H9 (cell line): ENCODE results near the gene FXYD1. TPM values are rescaled to one million over a fixed set of nuclear protein-coding genes. Genes with fewer than 3 reads are reported as not detected.

Experiments
- DNase-seq: peaks from one replicate; pipeline ENCODE4 v3.0.0-alpha.2; 2017
- H2AFZ ChIP-seq: one replicate; pipeline ENCODE4 v1.6.1; 2013; ENCODE audit warnings: mild to moderate bottlenecking, low read length, control low read depth, moderate library complexity
- H2AK5ac ChIP-seq: 2 replicates; pipeline ENCODE4 v1.6.1; 2013; ENCODE audit warnings: low read length, control low read depth, mixed read lengths; ENCODE audit not compliant: insufficient read length
- H2BK120ac ChIP-seq: one replicate; pipeline ENCODE4 v1.6.1; 2013; ENCODE audit warnings: low read depth, mild to moderate bottlenecking, low read length, control low read depth, inconsistent platforms; ENCODE audit not compliant: poor library complexity, severe bottlenecking
- H2BK12ac ChIP-seq: 2 replicates; pipeline ENCODE4 v1.6.1; 2013; ENCODE audit warnings: low read length, control low read depth, mixed read lengths, low read depth; ENCODE audit not compliant: insufficient read length
- H2BK15ac ChIP-seq: 2 replicates; pipeline ENCODE4 v1.6.1; 2013; ENCODE audit warnings: low read depth, low read length, control low read depth
- H2BK20ac ChIP-seq: one replicate; pipeline ENCODE4 v1.6.1; 2013; ENCODE audit warnings: low read depth, mild to moderate bottlenecking, low read length, control low read depth, inconsistent platforms; ENCODE audit not compliant: poor library complexity, severe bottlenecking
- H2BK5ac ChIP-seq: 2 replicates; pipeline ENCODE4 v1.6.1; 2013; ENCODE audit warnings: low read length, control low read depth, mixed read lengths; ENCODE audit not compliant: insufficient read length
- H3K14ac ChIP-seq: 2 replicates; pipeline ENCODE4 v1.6.1; 2013; ENCODE audit warnings: low read length, control low read depth; ENCODE audit not compliant: insufficient read depth
- H3K18ac ChIP-seq: 2 replicates; pipeline ENCODE4 v1.6.1; 2013; ENCODE audit warnings: low read depth, mild to moderate bottlenecking, mixed read lengths, low read length, control low read depth; ENCODE audit not compliant: insufficient read length
- H3K23ac ChIP-seq: 2 replicates; pipeline ENCODE4 v1.6.1; 2013; ENCODE audit warnings: low read length, control low read depth, mixed read lengths, low read depth; ENCODE audit not compliant: insufficient read length
- H3K23me2 ChIP-seq: 2 replicates; pipeline ENCODE4 v1.6.1; 2013; ENCODE audit warnings: low read depth, mild to moderate bottlenecking, mixed read lengths, low read length, control low read depth; ENCODE audit not compliant: insufficient read length, poor library complexity, severe bottlenecking
- H3K27ac ChIP-seq: 2 replicates; pipeline ENCODE4 v1.5.1; 2013; ENCODE audit warnings: low read length, control low read depth, mixed read lengths, low read depth; ENCODE audit not compliant: insufficient read length
- H3K27me3 ChIP-seq: 2 replicates; pipeline ENCODE4 v1.6.1; 2013; ENCODE audit warnings: low read length, control low read depth, inconsistent platforms; ENCODE audit not compliant: insufficient read depth
- H3K4ac ChIP-seq: 2 replicates; pipeline ENCODE4 v1.6.1; 2013; ENCODE audit warnings: low read depth, mild to moderate bottlenecking, control low read depth, inconsistent platforms, low read length, moderate library complexity
- H3K4me1 ChIP-seq: 2 replicates; pipeline ENCODE4 v1.6.1; 2013; ENCODE audit warnings: low read length, control low read depth, inconsistent platforms; ENCODE audit not compliant: insufficient read depth
- H3K4me2 ChIP-seq: 2 replicates; pipeline ENCODE4 v1.6.1; 2013; ENCODE audit warnings: low read length, control low read depth, mixed read lengths; ENCODE audit not compliant: insufficient read length, insufficient read depth
- H3K56ac ChIP-seq: 2 replicates; pipeline ENCODE4 v1.6.1; 2013; ENCODE audit warnings: low read depth, mild to moderate bottlenecking, mixed read lengths, low read length, control low read depth; ENCODE audit not compliant: insufficient read length
- H3K79me1 ChIP-seq: 2 replicates; pipeline ENCODE4 v1.6.1; 2013; ENCODE audit warnings: low read depth, mild to moderate bottlenecking, moderate library complexity, low read length, control low read depth, inconsistent platforms; ENCODE audit not compliant: insufficient read depth, poor library complexity, severe bottlenecking
- H3K79me2 ChIP-seq: 2 replicates; pipeline ENCODE4 v1.6.1; 2013; ENCODE audit warnings: low read length, control low read depth, inconsistent platforms; ENCODE audit not compliant: insufficient read depth
- H3K9ac ChIP-seq: 2 replicates; pipeline ENCODE4 v1.6.1; 2013; ENCODE audit warnings: low read length, control low read depth, mixed read lengths; ENCODE audit not compliant: insufficient read length; ENCODE audit errors: extremely low read depth
- H3K9me3 ChIP-seq: one replicate; pipeline ENCODE4 v1.6.1; 2013; ENCODE audit warnings: low read depth, low read length, inconsistent platforms; ENCODE audit not compliant: control insufficient read depth
- H3T11ph ChIP-seq: one replicate; pipeline ENCODE4 v1.6.1; 2013; ENCODE audit warnings: mild to moderate bottlenecking, low read length, control low read depth, inconsistent platforms
- H4K20me1 ChIP-seq: one replicate; pipeline ENCODE4 v1.6.1; 2013; ENCODE audit not compliant: control insufficient read depth, insufficient read length, insufficient read depth
- H4K5ac ChIP-seq: 2 replicates; pipeline ENCODE4 v1.6.1; 2013; ENCODE audit warnings: low read depth, mild to moderate bottlenecking, mixed read lengths, low read length, control low read depth; ENCODE audit not compliant: insufficient read length
- H4K8ac ChIP-seq: replicated peaks from 2 replicates; pipeline ENCODE4 v1.6.1; 2013; ENCODE audit warnings: low read length, control low read depth, mixed read lengths, low read depth; ENCODE audit not compliant: insufficient read length
- H4K91ac ChIP-seq: 2 replicates; pipeline ENCODE4 v1.6.1; 2013; ENCODE audit warnings: low read depth, mild to moderate bottlenecking, moderate library complexity, mixed read lengths, low read length, control low read depth; ENCODE audit not compliant: insufficient read length
- H3K27ac Mint-ChIP-seq, 3 experiments: 2 replicates in 2 of 3; 3 replicates in 1 of 3; pipeline ENCODE4 v1.8.0; 2020 to 2021; ENCODE audit warnings: mixed read lengths in 3 of 3, mild to moderate bottlenecking in 1 of 3, moderate library complexity in 1 of 3
- H3K27me3 Mint-ChIP-seq: 2 replicates; pipeline ENCODE4 v1.8.0; 2021; ENCODE audit warnings: low read depth, mild to moderate bottlenecking, moderate library complexity, mixed read lengths
- H3K36me3 Mint-ChIP-seq, 3 experiments: 2 replicates in 2 of 3; 3 replicates in 1 of 3; pipeline ENCODE4 v1.8.0; 2020 to 2021; ENCODE audit warnings: low read depth in 3 of 3, mixed read lengths in 3 of 3; ENCODE audit not compliant: insufficient read depth in 1 of 3
- H3K4me1 Mint-ChIP-seq, 2 experiments: 2 replicates each; pipeline ENCODE4 v1.8.0; 2020; ENCODE audit warnings: mixed read lengths in 2 of 2
- H3K4me3 Mint-ChIP-seq, 2 experiments: 2 replicates in 1 of 2; 3 replicates in 1 of 2; pipeline ENCODE4 v1.8.0; 2020 to 2021; ENCODE audit warnings: mild to moderate bottlenecking in 2 of 2, mixed read lengths in 2 of 2, moderate library complexity in 1 of 2
- H3K9me3 Mint-ChIP-seq, 2 experiments: 2 replicates in 1 of 2; 3 replicates in 1 of 2; pipeline ENCODE4 v1.8.0; 2020; ENCODE audit warnings: mild to moderate bottlenecking in 2 of 2, mixed read lengths in 2 of 2, moderate library complexity in 1 of 2
- CTCF ChIP-seq: fragments of 200-600 bp; sonication (generic); conservative IDR thresholded peaks from 3 replicates; pipeline ENCODE4 v1.8.0; 2021; ENCODE audit warnings: antibody characterized with exemption, mild to moderate bottlenecking
- WGBS: extraction: QIAGEN DNeasy Blood & Tissue Kit; methylation state at CpG from one replicate; pipeline ENCODE4 v1.1.7; 2013; ENCODE audit warnings: missing lambda C conversion rate, low lambda C conversion rate, mixed read lengths; ENCODE audit not compliant: insufficient read length; ENCODE audit errors: extremely low coverage; 5-methylcytosine and 5-hydroxymethylcytosine counted together
- total RNA-seq: library from RNA; stranded (reverse); gene quantifications from 2 replicates; pipeline ENCODE4 v1.2.1, GENCODE V29; 2021

Gene FXYD1
- total RNA-seq, 1 experiment from 2014 or later = 7.7 TPM

GRCh38 chr19:35159606-35160005, 21.0 kb downstream of the FXYD1 start:
- H3K4me3 Mint-ChIP-seq = no peak overlapping the region
- Histone ChIP-seq H3K9me3 (no peaks in the 10 kb centered on the region), H2BK12ac (no peak overlapping the region), H3K23me2 (peaks cover 7% of the 10 kb centered on the region), H2AK5ac (no peak overlapping the region), H3K27me3 (no peaks in the 10 kb centered on the region), H3K9ac (no peak overlapping the region), H3K4me1 (no peaks in the 10 kb centered on the region), H4K5ac (no peak overlapping the region), H3K79me2 (no peaks in the 10 kb centered on the region; the same call in 1 of the 2 replicates), H2BK120ac (no peak overlapping the region), H3K79me1 (no peaks in the 10 kb centered on the region), H3K4ac (no peak overlapping the region), H4K91ac (no peak overlapping the region), H3K23ac (no peak overlapping the region), H3K18ac (no peak overlapping the region), H3T11ph (no peak overlapping the region), H3K56ac (no peak overlapping the region), H4K20me1 (no peaks in the 10 kb centered on the region), H4K8ac (no peak overlapping the region), H2BK5ac (no peak overlapping the region), H2BK20ac (no peak overlapping the region), H3K14ac (no peak overlapping the region), H3K4me2 (no peak overlapping the region), H2BK15ac (no peak overlapping the region), H2AFZ (no peak overlapping the region), H3K27ac (no peak overlapping the region)
- no peak for TF ChIP-seq CTCF
- peaks cover 0 to 14% of the 10 kb centered on the region in 2 experiments; a peak in 3 of 5 replicates for H3K9me3 Mint-ChIP-seq
- peaks cover 17 to 19% of the 10 kb centered on the region in 2 experiments for H3K4me1 Mint-ChIP-seq
- no peak for DNase-seq
- peaks cover 64 to 74% (median 68%) of the 10 kb centered on the region in 3 experiments for H3K36me3 Mint-ChIP-seq
- no peaks in the 10 kb centered on the region for H3K27me3 Mint-ChIP-seq
- no CpG with 5 or more reads among the region's 8 CpGs for WGBS
- H3K27ac Mint-ChIP-seq = no peak overlapping the region
